ENCODE measurements around the gene MPDU1.

- TF ChIP-seq CTCF (IDR thresholded peaks at IDR 0.05) (no peak), POLR2A (IDR thresholded peaks at IDR 0.05) (no peak)
These were observed 48.0 kb downstream of the MPDU1 start for GRCh38 chr17:7631398-7632380.

All from adrenal gland (tissue), 5 donors.